Mucosa of descending colon (tissue), 3 donors: ENCODE data around the gene NRG3. TPM values are rescaled to one million over a fixed set of nuclear protein-coding genes. Genes with fewer than 3 reads are reported as not detected.

Source experiments
- ATAC-seq: fragments of 200-7000 bp; cut with Tn5 transposase; one replicate; pipeline ENCODE4 v1.9.1; 2020; ENCODE audit warnings: mild to moderate bottlenecking, moderate library complexity
- DNase-seq, 3 donors: peaks; one replicate each; pipeline ENCODE4 v3.0.0-alpha.2; 2020
- H3K36me3 ChIP-seq: fragments of 200-600 bp; one replicate; pipeline ENCODE4 v1.8.0; 2021; ENCODE audit warnings: low read depth, mild to moderate bottlenecking
- H3K4me1 ChIP-seq: fragments of 200-600 bp; one replicate; pipeline ENCODE4 v1.8.0; 2021; ENCODE audit warnings: low read depth, mild to moderate bottlenecking
- H3K4me3 ChIP-seq: fragments of 200-600 bp; one replicate; pipeline ENCODE4 v1.8.0; 2021; ENCODE audit warnings: mild to moderate bottlenecking
- H3K9me3 ChIP-seq: fragments of 200-600 bp; one replicate; pipeline ENCODE4 v1.8.0; 2021; ENCODE audit warnings: mild to moderate bottlenecking
- CTCF ChIP-seq: fragments of 200-600 bp; IDR thresholded peaks from one replicate; pipeline ENCODE4 v1.8.0; 2022; ENCODE audit warnings: antibody characterized with exemption, mild to moderate bottlenecking
- intact Hi-C, 2 donors: fragments of 100-400 bp; cut with DNase I in 1 of 2; cut with micrococcal nuclease in 1 of 2; formaldehyde crosslinking; loops; one replicate each; pipeline versions ENCODE4 v1.11.0 to v1.11.1; 2022; cut with DNase I, micrococcal nuclease
- total RNA-seq, 3 donors: library from RNA; stranded (reverse); fragmentation: NEBNext Ultra II Directional in 2 of 3; extraction: Animal tissue kit (Norgen Biotek cat#: 25700) in 2 of 3; gene quantifications; one replicate each; pipeline versions ENCODE4 v1.2.1 to v1.2.4, GENCODE V29; 2021 to 2023
- donor health status: DM: no; HTN: no; CAD: no; lungs with moderate emphysema.
- donor health status: DM: no; HTN: no; CAD: no.
- donor health status: DM: no; HTN: yes; CAD: no.

The NRG3 gene
- total RNA-seq, 3 donors from 2014 or later, result 0.12 to 0.73 (median 0.23) TPM

DNA sequence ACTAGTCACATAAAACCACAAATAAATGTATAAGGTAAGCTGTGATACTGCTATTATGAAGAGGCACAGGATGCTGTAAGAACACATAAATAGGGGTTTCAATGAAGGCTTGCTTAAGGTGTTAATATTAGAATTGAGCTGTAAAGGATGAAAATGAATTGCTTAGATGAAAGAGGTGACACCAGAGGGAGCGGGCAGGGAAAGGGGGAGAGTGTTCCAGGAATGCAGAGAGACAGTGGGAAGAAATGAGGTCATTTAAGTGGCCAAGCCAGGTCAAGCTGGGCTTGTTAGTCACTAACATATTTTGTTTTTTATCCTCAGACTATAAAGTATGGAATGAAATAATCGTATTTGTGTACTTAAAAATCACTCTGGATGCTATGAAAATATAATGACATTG, 193.5 kb downstream of the NRG3 start:
- intact Hi-C loops, result no loop called here
- H3K4me1 ChIP-seq, result no peaks in the 10 kb centered on the region
- H3K4me3 ChIP-seq, result no peak overlapping the region
- no peak for ATAC-seq
- no peak for TF ChIP-seq CTCF
- H3K9me3 ChIP-seq, result peaks cover 2% of the 10 kb centered on the region
- no peak for DNase-seq
- H3K36me3 ChIP-seq, result no peaks in the 10 kb centered on the region

DNA sequence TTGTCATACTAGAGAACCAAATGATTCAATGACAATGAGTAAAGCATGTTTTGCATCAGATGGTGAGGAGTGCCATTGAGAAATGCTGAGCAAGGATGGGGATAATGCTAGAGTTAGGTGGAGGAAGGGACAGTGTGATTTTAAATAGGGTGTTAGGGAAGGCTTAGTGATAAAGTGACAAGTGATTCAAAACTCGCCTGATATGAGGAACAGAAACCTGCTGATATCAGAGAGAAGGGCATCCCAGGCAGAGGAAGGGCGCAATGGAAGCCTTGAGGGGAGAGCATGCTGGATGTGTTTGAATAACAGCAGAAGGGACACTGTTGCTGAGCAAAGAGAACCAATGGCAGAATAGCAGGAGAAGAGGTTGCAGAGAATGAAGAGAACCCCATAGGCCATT, 196.2 kb downstream of the NRG3 start:
- Histone ChIP-seq H3K9me3 (peaks cover 2% of the 10 kb centered on the region), H3K36me3 (no peaks in the 10 kb centered on the region), H3K4me1 (no peaks in the 10 kb centered on the region), H3K4me3 (no peak overlapping the region)
- no peak for TF ChIP-seq CTCF
- intact Hi-C loops, result no loop called here
- no peak for ATAC-seq
- DNase-seq, result no peak

DNA sequence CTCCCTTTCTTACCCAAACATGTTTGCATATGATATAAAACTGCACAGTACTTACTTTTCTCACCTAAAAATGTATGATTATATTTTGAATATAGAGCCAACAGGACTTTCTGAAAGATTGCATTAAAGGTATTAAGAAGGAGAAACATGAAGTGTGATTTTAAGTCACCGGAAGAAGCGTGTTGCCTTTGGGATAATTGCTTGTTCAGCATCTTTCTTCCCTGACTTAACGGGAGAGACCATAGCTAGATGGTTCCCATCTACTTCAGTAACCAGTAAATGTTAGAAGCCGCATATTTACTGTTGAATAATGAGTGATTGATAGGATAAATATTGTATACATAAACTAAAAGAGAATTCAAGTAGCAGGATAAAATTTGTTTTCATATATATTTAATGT, 197.1 kb downstream of the NRG3 start:
- DNase-seq (no peak), ATAC-seq (no peak)
- Histone ChIP-seq H3K9me3 (peaks cover 2% of the 10 kb centered on the region), H3K4me1 (no peaks in the 10 kb centered on the region), H3K36me3 (no peaks in the 10 kb centered on the region), H3K4me3 (no peak overlapping the region)
- TF ChIP-seq CTCF, result no peak
- intact Hi-C loops, result no loop called here

GRCh38 chr10:82075605-82076004, 200.6 kb downstream of the NRG3 start:
- DNase-seq (no peak), ATAC-seq (no peak)
- H3K4me3 ChIP-seq, result no peak overlapping the region
- no peak for TF ChIP-seq CTCF
- H3K36me3 ChIP-seq, result no peaks in the 10 kb centered on the region
- intact Hi-C loops, result no loop called here
- H3K9me3 ChIP-seq, result no peaks in the 10 kb centered on the region
- H3K4me1 ChIP-seq, result no peaks in the 10 kb centered on the region

GRCh38 chr10:82084496-82084895, 209.5 kb downstream of the NRG3 start:
- DNase-seq, result no peak
- Histone ChIP-seq H3K36me3 (no peaks in the 10 kb centered on the region), H3K9me3 (no peaks in the 10 kb centered on the region), H3K4me3 (no peak overlapping the region), H3K4me1 (no peaks in the 10 kb centered on the region)
- intact Hi-C loops, result no loop called here
- TF ChIP-seq CTCF, result no peak
- ATAC-seq, result no peak

DNA sequence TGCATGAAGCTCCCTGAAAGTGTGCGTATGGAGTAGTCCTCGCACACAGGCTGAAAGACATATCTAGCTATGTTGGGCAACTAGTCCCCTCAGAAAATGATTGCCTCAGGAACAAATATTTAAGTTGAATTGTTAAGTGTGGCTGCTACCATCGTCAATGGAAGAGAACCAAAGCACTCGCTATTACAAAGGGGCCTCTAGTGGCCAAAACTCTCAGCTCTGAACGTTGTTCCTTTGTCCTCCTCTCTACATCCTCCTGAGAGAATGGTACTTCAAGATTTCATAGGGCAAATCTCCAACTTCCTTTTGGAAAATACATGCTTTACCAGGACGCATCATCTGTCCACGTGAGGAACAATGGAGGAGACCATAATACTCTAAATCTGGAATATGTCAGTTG, 209.9 kb downstream of the NRG3 start:
- Histone ChIP-seq H3K4me3 (no peak overlapping the region), H3K36me3 (no peaks in the 10 kb centered on the region), H3K4me1 (no peaks in the 10 kb centered on the region), H3K9me3 (no peaks in the 10 kb centered on the region)
- DNase-seq (no peak), ATAC-seq (no peak)
- no peak for TF ChIP-seq CTCF
- intact Hi-C loops, result no loop called here
